Fibroblast of pulmonary artery (primary cell): ENCODE measurements around the gene FBXW9.

Experiments used
- DNase-seq: peaks from one replicate; pipeline ENCODE4 v3.0.0-alpha.2; 2010; ENCODE audit warnings: low read depth
- H3K4me3 ChIP-seq: replicated peaks from 2 replicates; pipeline ENCODE4 v1.5.1; 2011; ENCODE audit warnings: low read depth, mild to moderate bottlenecking, control low read depth, low read length, moderate library complexity
- CTCF ChIP-seq: IDR thresholded peaks from 2 replicates; pipeline ENCODE4 v1.5.1; 2011; ENCODE audit warnings: mild to moderate bottlenecking, control low read depth, low read length, inconsistent platforms; ENCODE audit errors: missing control alignments

FBXW9 gene

GRCh38 chr19:12668932-12669269, 27.5 kb downstream of the FBXW9 start:
- DNase-seq: peak; percentile 51
- peak overlapping the region; percentile 96 for H3K4me3 ChIP-seq
- no peak for TF ChIP-seq CTCF

GRCh38 chr19:12668346-12668745, 28.1 kb downstream of the FBXW9 start:
- TF ChIP-seq CTCF: no peak
- H3K4me3 ChIP-seq: peak overlapping the region; percentile 96
- no peak for DNase-seq

- no peak for DNase-seq
- TF ChIP-seq CTCF: no peak
- H3K4me3 ChIP-seq: peak overlapping the region; percentile 96
Observed at GRCh38 chr19:12667731-12668302, 28.6 kb downstream of the FBXW9 start.

GRCh38 chr19:12666265-12667048, 30.0 kb downstream of the FBXW9 start, which contains the start of the genes MAN2B1 and WDR83:
Gene MAN2B1 (minus strand): TSS chr19:12666742. CDS start chr19:12666701, 41 bp downstream.
Gene WDR83 (plus strand): TSS chr19:12666807. CDS start chr19:12669791, 2,984 bp downstream.
- peak; percentile 48 for DNase-seq
- no peak for TF ChIP-seq CTCF
- H3K4me3 ChIP-seq: peak within 1 kb of the TSS; percentile 86

- H3K4me3 ChIP-seq: peak overlapping the region; percentile 86
- peak; percentile 14 for DNase-seq
- no peak for TF ChIP-seq CTCF
Observed at GRCh38 chr19:12665671-12666264, 30.7 kb downstream of the FBXW9 start.

GRCh38 chr19:12665281-12665573, 31.2 kb downstream of the FBXW9 start:
- H3K4me3 ChIP-seq: no peak overlapping the region
- TF ChIP-seq CTCF: no peak
- DNase-seq: no peak
